ENCODE data around the gene CCDC92. TPM values are rescaled to one million over a fixed set of nuclear protein-coding genes. Genes with fewer than 3 reads are reported as not detected.

Gene CCDC92
- total RNA-seq, 4 donors from 2014 or later: 23.1 to 33.3 (median 30.9) TPM

DNA sequence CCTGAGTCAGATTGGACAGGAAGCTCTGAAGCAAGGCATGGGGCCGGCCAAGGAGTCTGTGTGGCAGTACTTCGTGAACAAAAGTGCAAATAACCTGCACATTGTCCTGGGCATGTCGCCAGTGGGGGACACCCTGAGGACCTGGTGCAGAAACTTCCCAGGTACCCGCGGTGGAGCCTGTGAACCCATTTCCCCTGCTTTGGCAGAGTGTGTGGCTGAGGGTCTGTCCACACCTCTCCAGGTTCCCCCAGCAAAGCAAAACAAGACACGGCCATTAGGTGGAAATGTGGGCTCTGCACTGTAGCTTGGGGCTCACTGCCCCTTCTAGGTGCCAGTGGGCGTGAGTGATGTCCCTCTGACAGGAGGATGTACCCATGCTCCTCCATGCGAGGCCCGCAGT is 79.4 kb downstream of the CCDC92 start:
- Histone ChIP-seq H3K9me3 (no peaks in the 10 kb centered on the region), H3K36me3 (no peaks in the 10 kb centered on the region), H3K4me1 (no peaks in the 10 kb centered on the region), H3K4me3 (no peak overlapping the region), H3K27ac (no peak overlapping the region), H3K27me3 (no peaks in the 10 kb centered on the region)
- no peak for DNase-seq
- no peak for TF ChIP-seq POLR2A (IDR thresholded peaks at IDR 0.05)
- TF ChIP-seq, protein P1, sequence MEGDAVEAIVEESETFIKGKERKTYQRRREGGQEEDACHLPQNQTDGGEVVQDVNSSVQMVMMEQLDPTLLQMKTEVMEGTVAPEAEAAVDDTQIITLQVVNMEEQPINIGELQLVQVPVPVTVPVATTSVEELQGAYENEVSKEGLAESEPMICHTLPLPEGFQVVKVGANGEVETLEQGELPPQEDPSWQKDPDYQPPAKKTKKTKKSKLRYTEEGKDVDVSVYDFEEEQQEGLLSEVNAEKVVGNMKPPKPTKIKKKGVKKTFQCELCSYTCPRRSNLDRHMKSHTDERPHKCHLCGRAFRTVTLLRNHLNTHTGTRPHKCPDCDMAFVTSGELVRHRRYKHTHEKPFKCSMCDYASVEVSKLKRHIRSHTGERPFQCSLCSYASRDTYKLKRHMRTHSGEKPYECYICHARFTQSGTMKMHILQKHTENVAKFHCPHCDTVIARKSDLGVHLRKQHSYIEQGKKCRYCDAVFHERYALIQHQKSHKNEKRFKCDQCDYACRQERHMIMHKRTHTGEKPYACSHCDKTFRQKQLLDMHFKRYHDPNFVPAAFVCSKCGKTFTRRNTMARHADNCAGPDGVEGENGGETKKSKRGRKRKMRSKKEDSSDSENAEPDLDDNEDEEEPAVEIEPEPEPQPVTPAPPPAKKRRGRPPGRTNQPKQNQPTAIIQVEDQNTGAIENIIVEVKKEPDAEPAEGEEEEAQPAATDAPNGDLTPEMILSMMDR (IDR thresholded peaks at IDR 0.05): no peak

DNA sequence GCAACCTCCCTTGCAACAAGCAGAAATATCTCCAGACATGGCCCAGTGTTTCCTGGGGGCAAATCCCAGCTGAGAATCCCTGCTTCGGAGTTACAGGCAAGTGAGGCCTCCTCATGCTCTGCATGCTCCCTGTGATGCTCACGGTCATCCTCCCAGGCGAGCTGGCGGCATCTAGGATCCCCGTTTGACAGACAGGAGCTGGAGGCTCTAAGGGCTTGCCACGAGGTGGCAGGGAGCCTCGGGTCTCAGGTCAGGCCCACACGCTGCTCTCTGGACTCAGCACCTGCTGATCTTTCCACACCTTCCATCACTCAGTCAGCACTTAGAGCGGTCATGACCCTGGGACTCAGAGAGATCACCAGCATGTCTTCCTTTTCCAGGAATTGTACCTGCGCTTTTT is 79.8 kb downstream of the CCDC92 start:
- Histone ChIP-seq H3K9me3 (no peaks in the 10 kb centered on the region), H3K4me3 (no peak overlapping the region), H3K27ac (no peak overlapping the region), H3K36me3 (no peaks in the 10 kb centered on the region), H3K27me3 (no peaks in the 10 kb centered on the region), H3K4me1 (no peaks in the 10 kb centered on the region)
- TF ChIP-seq, protein P1 (IDR thresholded peaks at IDR 0.05): no peak
- TF ChIP-seq POLR2A (IDR thresholded peaks at IDR 0.05): no peak
- no peak for DNase-seq

DNA sequence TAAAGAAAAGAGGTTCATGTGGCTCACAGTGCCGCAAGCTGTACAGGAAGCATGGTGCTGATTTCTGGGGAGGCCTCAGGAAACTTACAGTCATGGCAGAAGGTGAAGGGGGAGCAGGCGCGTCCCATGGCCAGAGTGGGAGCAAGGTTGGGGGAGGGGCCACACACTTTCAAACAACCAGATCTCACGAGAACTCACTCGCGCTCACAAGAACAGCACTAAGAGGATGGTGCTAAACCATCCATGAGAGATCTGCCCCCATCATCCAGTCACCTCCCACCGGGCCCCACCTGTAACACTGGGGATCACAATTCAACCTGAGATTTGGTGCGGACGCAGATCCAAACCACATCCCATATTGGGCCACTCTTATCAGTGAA is 80.5 kb downstream of the CCDC92 start:
- H3K4me1 ChIP-seq: no peaks in the 10 kb centered on the region
- no peak for DNase-seq
- TF ChIP-seq POLR2A (IDR thresholded peaks at IDR 0.05): no peak
- TF ChIP-seq, protein P1 (IDR thresholded peaks at IDR 0.05): no peak
- H3K27ac ChIP-seq: no peak overlapping the region
- no peak overlapping the region for H3K4me3 ChIP-seq
- no peaks in the 10 kb centered on the region for H3K9me3 ChIP-seq
- no peaks in the 10 kb centered on the region for H3K27me3 ChIP-seq
- H3K36me3 ChIP-seq: no peaks in the 10 kb centered on the region

DNA sequence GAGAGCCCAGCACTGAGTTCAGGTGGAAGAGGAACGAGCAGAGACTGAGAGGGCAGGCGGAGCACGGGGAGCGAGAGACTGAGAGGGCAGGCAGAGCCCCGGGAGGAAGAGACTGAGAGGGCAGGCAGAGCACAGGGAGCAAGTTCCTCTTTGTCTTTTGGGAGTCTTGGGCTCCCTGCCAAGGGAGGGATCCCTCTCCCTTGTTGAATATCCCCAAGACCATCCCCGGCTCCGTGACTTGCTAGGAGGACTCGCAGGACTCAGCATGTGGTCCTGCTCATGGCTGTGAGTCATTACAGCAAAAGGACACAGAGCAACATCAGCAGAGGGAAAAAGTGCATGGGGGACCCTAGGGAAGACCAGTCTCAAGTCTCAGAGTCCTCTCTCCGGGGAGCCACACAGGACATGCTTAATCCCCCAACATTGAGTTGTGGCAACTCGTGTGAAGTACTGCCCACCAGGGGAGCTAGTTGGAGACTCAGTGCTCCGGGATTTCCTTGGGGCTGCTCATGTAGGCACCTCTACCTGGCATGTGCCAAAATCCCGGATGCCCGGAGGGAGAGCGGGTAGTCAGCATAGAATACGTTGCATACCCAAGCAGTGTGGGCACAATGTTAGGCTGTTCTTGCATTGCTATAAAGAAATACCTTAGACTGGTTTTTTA is 81.0 kb downstream of the CCDC92 start:
- no peak overlapping the region for H3K4me3 ChIP-seq
- TF ChIP-seq POLR2A (IDR thresholded peaks at IDR 0.05): no peak
- TF ChIP-seq, protein P1 (IDR thresholded peaks at IDR 0.05): no peak

DNA sequence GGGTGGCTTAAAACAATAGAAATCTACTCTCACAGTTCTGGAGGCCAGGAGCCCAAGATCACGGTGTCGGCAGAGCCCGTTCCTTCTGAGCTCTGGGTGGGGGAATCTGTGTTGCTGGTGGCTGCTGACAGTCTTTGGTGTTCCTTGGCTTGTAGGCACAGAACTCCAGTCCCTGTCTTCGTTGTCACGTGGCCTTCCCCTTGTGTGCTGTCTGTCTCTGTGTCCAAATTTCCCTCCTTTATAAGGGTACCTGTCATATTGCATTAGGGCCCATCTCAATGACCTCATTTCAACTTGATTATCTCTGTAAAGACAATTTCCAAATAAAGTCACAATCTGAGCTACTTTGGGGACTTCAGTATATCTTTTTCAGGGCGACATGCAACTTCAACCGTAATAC is 81.6 kb downstream of the CCDC92 start:
- H3K9me3 ChIP-seq: no peaks in the 10 kb centered on the region

More for the DNA sequence above, 81.0 kb downstream of the CCDC92 start:
- H3K36me3 ChIP-seq: no peaks in the 10 kb centered on the region
- no peaks in the 10 kb centered on the region for H3K27me3 ChIP-seq
- no peak overlapping the region for H3K27ac ChIP-seq
- no peaks in the 10 kb centered on the region for H3K4me1 ChIP-seq
- DNase-seq: no peak
- no peaks in the 10 kb centered on the region for H3K9me3 ChIP-seq

More for the DNA sequence above, 81.6 kb downstream of the CCDC92 start:
- Histone ChIP-seq H3K4me3 (no peak overlapping the region), H3K36me3 (no peaks in the 10 kb centered on the region), H3K4me1 (no peaks in the 10 kb centered on the region), H3K27ac (no peak overlapping the region), H3K27me3 (no peaks in the 10 kb centered on the region)
- TF ChIP-seq POLR2A (IDR thresholded peaks at IDR 0.05): no peak
- TF ChIP-seq, protein P1 (IDR thresholded peaks at IDR 0.05): no peak
- no peak for DNase-seq
